Vagina (tissue), 2 donors: ENCODE data around the gene TPO. TPM values are rescaled to one million over a fixed set of nuclear protein-coding genes. Genes with fewer than 3 reads are reported as not detected.
"Not testable (repeated sequence)": the region's sequence is repeated elsewhere in the genome, so short reads cannot be mapped to it uniquely, and the experiment has no call there.

Experiments
- DNase-seq, 2 donors: peaks; one replicate each; pipeline ENCODE4 v3.0.0-alpha.2; 2017; ENCODE audit errors: extremely low spot score in 2 of 2
- H3K27ac ChIP-seq: fragments of 200-600 bp; sonication (generic); one replicate; pipeline ENCODE4 v1.5.1; 2019
- H3K27me3 ChIP-seq: fragments of 200-600 bp; sonication (generic); one replicate; pipeline ENCODE4 v1.5.1; 2019
- H3K36me3 ChIP-seq, 2 donors: fragments of 200-600 bp; sonication (generic); one replicate each; pipeline ENCODE4 v1.5.1; 2017 to 2019
- H3K4me1 ChIP-seq: fragments of 200-600 bp; sonication (generic); one replicate; pipeline ENCODE4 v1.5.1; 2019
- H3K4me3 ChIP-seq, 2 donors: fragments of 200-600 bp; sonication (generic); 1 replicate in 1 of 2; 2 replicates in 1 of 2; pipeline ENCODE4 v1.5.1; 2016 to 2019
- H3K9me3 ChIP-seq: fragments of 200-600 bp; sonication (generic); one replicate; pipeline ENCODE4 v1.5.1; 2019
- CTCF ChIP-seq, 3 experiments: fragments of 450-650 bp in 2 of 3; fragments of 200-600 bp in 1 of 3; sonication (generic) in 1 of 3; IDR thresholded peaks; one replicate each; pipeline ENCODE4 v1.5.1; 2017 to 2019; ENCODE audit warnings: antibody characterized with exemption in 3 of 3, mild to moderate bottlenecking in 2 of 3, moderate library complexity in 2 of 3
- POLR2A ChIP-seq, 2 donors: fragments of 450-650 bp; IDR thresholded peaks; one replicate each; pipeline ENCODE4 v1.6.1; 2017; ENCODE audit warnings: antibody characterized with exemption in 2 of 2, mild to moderate bottlenecking in 2 of 2, moderate library complexity in 2 of 2
- POLR2AphosphoS5 ChIP-seq, 2 donors: sonication (generic); formaldehyde crosslinking; IDR thresholded peaks; one replicate each; pipeline ENCODE4 v1.9.0; 2017; ENCODE audit warnings: antibody characterized with exemption in 2 of 2, mild to moderate bottlenecking in 2 of 2, low read depth in 1 of 2; ENCODE audit not compliant: insufficient read depth in 1 of 2
- intact Hi-C: fragments of 100-400 bp; cut with DNase I; formaldehyde crosslinking; loops from one replicate; pipeline ENCODE4 v1.15.1; 2023
- total RNA-seq: library from RNA; depleted of rRNA; stranded (reverse); fragments of >200 nt; gene quantifications from one replicate; pipeline ENCODE4 v1.2.3, GENCODE V29; 2016

TPO gene
- total RNA-seq, 1 donor from 2014 or later = 2.0 TPM

DNA sequence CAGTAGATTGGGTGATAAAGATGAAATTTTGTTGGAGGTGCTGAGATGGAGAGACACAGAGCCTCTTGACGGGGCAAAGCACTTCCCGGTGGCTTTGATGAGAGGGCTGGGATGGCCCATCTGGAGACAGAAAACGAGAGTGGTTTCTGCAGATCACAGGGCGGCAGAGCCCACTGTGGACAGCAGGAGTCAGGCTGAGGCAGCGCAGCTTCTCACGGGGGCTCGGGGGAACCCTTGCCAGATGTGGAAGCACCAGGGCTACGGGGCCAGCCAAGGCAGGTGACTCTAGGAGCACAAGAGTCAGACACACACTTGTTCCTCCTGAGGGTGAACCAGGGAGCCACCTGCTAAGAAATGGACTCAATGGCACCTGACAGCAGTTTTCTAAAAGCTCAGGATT lies 78.5 kb downstream of the TPO start:
- Histone ChIP-seq H3K4me3 (no peak overlapping the region), H3K27ac (no peak overlapping the region), H3K36me3 (no peaks in the 10 kb centered on the region), H3K27me3 (no peaks in the 10 kb centered on the region), H3K9me3 (no peaks in the 10 kb centered on the region), H3K4me1 (no peaks in the 10 kb centered on the region)
- DNase-seq = no peak
- TF ChIP-seq POLR2A (IDR thresholded peaks at IDR 0.05) = no peak
- no peak for TF ChIP-seq CTCF (IDR thresholded peaks at IDR 0.05)
- TF ChIP-seq POLR2AphosphoS5 (IDR thresholded peaks at IDR 0.05; ENCODE audit: insufficient read depth in 1 of 2, low read depth in 1 of 2) = no peak
- intact Hi-C loops = no loop called here

GRCh38 chr2:1492231-1492630 lies 79.0 kb downstream of the TPO start:
- H3K4me1 ChIP-seq, H3K36me3 ChIP-seq, H3K4me3 ChIP-seq, H3K27ac ChIP-seq, H3K9me3 ChIP-seq, intact Hi-C loops, DNase-seq, H3K27me3 ChIP-seq: not testable (repeated sequence)

DNA sequence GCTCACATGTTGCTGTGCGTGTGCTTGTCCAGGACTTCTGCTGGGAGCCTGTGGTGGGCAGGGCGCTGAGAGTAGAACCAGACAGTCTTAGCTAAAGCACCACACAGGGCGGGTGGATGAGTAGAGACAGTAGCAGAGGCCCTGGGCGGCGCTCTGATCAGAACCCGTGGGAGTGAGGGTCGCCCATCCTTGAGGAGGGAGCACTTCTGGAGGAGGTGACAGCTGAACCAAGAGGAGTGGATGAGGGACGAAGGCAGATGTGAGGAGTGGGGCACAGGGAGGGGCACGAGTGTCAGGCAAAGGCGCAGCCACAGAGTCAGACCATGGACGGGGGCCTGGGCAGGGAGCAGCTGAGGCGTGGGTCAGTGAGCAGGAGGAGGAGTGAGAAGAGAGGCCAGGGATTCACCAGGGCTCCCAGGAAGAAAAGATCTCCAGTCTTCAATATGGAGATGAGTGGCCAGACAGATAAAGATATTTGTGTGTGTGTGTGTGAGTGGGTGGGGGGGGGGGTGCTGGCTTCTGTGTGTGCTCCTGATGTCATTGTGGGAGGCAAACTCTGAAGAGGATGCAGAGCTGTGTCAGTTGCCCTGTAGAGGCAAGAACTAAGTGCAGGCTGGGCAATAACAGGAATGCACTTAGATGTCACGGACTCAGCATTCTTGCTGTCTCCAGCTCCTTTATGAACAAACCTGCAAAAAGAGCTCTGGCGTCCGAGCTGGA lies 79.6 kb downstream of the TPO start:
- TF ChIP-seq POLR2A (IDR thresholded peaks at IDR 0.05) = no peak
- TF ChIP-seq POLR2AphosphoS5 (IDR thresholded peaks at IDR 0.05; ENCODE audit: insufficient read depth in 1 of 2, low read depth in 1 of 2) = no peak
- TF ChIP-seq CTCF (IDR thresholded peaks at IDR 0.05) = no peak
- intact Hi-C loops = no loop called here
- Histone ChIP-seq H3K27ac (no peak overlapping the region), H3K4me1 (no peaks in the 10 kb centered on the region), H3K36me3 (no peaks in the 10 kb centered on the region), H3K27me3 (no peaks in the 10 kb centered on the region), H3K9me3 (no peaks in the 10 kb centered on the region), H3K4me3 (no peak overlapping the region)
- DNase-seq = no peak

DNA sequence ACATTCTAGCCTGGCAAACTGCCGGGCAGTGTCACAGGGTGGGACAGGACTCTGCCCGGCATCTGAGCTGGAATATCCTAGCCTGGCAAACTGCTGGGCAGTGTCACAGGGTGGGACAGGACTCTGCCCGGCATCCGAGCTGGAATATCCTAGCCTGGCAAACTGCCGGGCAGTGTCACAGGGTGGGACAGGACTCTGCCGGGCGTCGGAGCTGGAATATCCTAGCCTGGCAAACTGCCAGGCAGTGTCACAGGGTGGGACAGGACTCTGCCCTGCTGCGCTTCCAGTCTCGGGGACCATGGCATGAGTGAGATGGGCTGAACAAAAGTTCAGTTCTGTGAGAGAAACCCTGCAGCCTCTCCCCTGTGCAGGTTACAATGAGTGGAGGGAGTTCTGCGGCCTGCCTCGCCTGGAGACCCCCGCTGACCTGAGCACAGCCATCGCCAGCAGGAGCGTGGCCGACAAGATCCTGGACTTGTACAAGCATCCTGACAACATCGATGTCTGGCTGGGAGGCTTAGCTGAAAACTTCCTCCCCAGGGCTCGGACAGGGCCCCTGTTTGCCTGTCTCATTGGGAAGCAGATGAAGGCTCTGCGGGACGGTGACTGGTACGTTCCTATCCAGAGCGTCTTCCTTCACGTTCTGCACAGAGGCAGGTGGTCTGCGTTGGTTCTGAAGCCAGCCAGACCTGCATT lies 80.3 kb downstream of the TPO start:
- intact Hi-C loops = no loop called here
- Histone ChIP-seq H3K4me1 (no peaks in the 10 kb centered on the region), H3K27ac (no peak overlapping the region), H3K4me3 (no peak overlapping the region), H3K36me3 (no peaks in the 10 kb centered on the region), H3K9me3 (no peaks in the 10 kb centered on the region), H3K27me3 (no peaks in the 10 kb centered on the region)
- DNase-seq = no peak
- TF ChIP-seq CTCF (IDR thresholded peaks at IDR 0.05) = no peak
- no peak for TF ChIP-seq POLR2AphosphoS5 (IDR thresholded peaks at IDR 0.05; ENCODE audit: insufficient read depth in 1 of 2, low read depth in 1 of 2)
- no peak for TF ChIP-seq POLR2A (IDR thresholded peaks at IDR 0.05)

GRCh38 chr2:1494257-1494656 lies 81.0 kb downstream of the TPO start:
- Histone ChIP-seq H3K27me3 (no peaks in the 10 kb centered on the region), H3K9me3 (no peaks in the 10 kb centered on the region), H3K36me3 (no peaks in the 10 kb centered on the region), H3K4me1 (no peaks in the 10 kb centered on the region), H3K27ac (no peak overlapping the region), H3K4me3 (no peak overlapping the region)
- no peak for DNase-seq
- intact Hi-C loops = no loop called here
- TF ChIP-seq POLR2A (IDR thresholded peaks at IDR 0.05) = no peak
- no peak for TF ChIP-seq POLR2AphosphoS5 (IDR thresholded peaks at IDR 0.05; ENCODE audit: insufficient read depth in 1 of 2, low read depth in 1 of 2)
- no peak for TF ChIP-seq CTCF (IDR thresholded peaks at IDR 0.05)
